ENCODE results near the gene ATF2. TPM values are rescaled to one million over a fixed set of nuclear protein-coding genes. Genes with fewer than 3 reads are reported as not detected.

The ATF2 gene
- 33.7 and 39.3 TPM in 2 replicates for total RNA-seq (2014; rRNA removed; shearing (Covaris generic))

DNA sequence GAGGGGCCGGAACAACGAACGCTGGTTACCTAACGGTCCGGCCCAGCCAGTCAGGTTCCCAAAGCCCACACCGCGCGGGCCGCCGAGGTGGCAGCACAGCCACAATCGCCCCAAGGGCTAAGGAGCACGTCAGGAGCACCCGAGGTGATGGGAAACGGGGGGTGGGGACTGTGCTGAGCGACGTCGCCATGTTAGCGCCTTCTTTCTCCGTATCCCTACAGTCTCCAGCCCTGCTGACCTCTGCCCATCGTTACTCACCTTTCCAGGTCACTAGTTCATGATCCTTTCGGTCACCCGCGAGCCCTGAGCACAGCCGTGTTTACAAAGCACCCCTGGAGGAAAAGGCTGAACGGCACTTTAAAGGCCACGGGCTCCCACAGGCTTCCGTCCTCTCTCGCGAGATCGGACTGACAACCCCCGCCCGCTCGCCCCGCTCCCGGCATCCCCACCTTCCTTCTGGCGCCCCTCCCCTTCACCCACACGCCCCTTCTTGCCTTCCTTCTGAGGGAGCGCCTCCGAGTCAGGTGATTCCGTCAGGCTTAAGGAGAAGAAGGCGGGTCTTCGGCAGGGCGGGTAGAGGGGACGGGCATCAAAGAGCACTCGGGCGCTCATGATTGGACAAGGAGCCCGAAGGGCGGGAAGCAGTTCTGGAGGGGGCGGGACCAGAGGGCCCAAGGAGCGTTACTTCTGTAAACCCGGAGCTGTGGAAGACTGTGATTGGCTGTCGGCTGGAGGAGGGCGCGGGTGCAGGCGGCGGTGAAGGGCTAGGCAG is at the start of gene ATF2:
Gene ATF2 (minus strand): TSS at position 412 of the 772 bp plus-strand sequence. CDS start 31,760 bp downstream, outside the sequence.
- peak; percentile 99 for DNase-seq (ENCODE audit: low read depth)

- DNase-seq (ENCODE audit: low read depth) = no peak
These were observed 39.9 kb upstream of the ATF2 start for GRCh38 chr2:175207741-175208438.

- DNase-seq (ENCODE audit: low read depth) = no peak
These were observed 38.9 kb upstream of the ATF2 start for GRCh38 chr2:175206866-175207265.

- peak; percentile 41 for DNase-seq (ENCODE audit: low read depth)
These were observed 37.5 kb upstream of the ATF2 start for GRCh38 chr2:175205523-175205922.

DNA sequence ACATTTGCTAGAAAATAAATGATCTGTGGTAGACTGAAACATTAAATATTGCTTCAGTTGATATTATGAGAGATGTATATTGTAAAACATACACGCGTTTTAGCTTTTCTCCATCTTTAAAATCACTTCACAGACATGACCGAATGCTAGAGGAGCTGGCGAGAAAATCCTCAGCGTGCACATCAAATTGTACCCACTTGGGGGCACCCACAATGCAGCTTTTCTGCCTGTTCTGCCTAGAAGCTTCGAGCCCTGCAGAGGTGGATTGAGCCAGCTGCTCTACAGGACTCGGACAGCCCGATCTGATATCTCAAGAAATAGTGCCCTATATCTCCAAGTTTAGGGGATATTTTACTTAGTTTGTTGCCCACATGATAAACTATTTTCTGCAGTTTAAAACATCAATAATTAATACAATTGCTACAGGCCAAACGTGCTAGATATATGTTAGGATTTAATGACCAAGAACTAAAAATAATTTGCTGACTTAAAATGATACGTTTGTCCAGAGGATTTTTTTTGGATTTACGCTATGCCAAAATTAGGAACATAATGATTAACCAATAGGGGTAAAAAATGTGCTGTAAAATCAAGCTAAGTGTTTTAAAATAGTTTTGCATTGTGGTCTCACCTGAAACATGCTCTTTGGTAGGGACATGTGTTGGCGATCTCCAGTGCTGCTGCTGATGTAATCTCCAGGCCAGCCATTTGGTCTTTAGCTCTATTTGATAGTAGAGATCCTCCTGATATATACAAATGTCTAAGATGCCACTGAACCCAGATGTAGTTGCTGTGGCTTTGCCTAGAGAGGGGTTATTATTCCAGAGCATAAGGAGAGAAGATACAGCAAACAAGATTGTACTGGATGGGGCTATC is 35.9 kb upstream of the ATF2 start:
- peak; percentile 55 for DNase-seq (ENCODE audit: low read depth)

DNA sequence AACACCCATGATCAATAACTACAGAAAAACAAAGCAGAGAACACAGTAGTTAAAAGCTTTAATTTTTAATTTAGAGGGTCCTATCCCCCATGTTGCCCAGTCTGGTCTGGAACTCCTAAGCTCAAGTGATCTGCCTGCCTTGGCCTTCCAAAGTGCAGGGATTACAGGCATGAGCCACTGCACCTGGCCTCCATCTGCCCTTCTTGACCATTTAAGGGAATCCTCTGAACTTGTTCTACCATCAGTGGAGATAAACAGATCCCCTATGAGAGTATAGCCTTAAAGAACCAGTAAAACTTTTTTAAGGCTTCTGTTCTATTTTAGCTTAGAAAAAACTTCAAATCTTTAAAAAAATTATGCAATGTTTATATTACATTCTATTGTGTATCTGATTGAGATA is 27.0 kb upstream of the ATF2 start:
- DNase-seq (ENCODE audit: low read depth) = no peak

- DNase-seq (ENCODE audit: low read depth) = no peak
These were observed 20.8 kb upstream of the ATF2 start for GRCh38 chr2:175188761-175189160.

GRCh38 chr2:175187378-175187777 is 19.4 kb upstream of the ATF2 start:
- peak; percentile 36 for DNase-seq (ENCODE audit: low read depth)

GRCh38 chr2:175183674-175184073 is 15.7 kb upstream of the ATF2 start:
- DNase-seq (ENCODE audit: low read depth) = no peak

- DNase-seq (ENCODE audit: low read depth) = no peak
These were observed 13.9 kb upstream of the ATF2 start for GRCh38 chr2:175181877-175182308.

- DNase-seq (ENCODE audit: low read depth) = peak; percentile 94
These were observed 13.3 kb upstream of the ATF2 start, which contains the start of gene ATP5MC3 for GRCh38 chr2:175181104-175181876. ATP5MC3 (minus strand) TSS chr2:175181710; CDS start chr2:175181393, 317 bp downstream.

GRCh38 chr2:175180701-175181103 is 12.7 kb upstream of the ATF2 start:
- peak; percentile 37 for DNase-seq (ENCODE audit: low read depth)

DNA sequence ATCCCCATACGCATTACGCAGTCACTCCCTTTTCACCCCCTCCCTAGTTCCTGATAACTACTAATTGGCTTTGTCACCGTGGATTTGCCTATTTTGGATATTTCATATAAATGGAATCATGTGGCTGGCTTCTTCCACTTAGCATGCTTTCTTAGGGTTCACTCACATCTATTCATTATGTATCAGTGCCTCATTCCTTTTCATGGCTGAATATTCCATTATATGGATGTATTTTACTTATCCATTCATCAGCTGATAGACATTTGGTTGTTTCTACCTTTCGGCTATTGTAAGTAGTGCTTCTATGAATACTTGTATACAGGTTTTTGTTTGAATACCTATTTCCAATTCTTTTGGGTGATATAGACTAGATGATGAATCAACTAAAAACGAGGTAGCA is 8.6 kb upstream of the ATF2 start:
- DNase-seq (ENCODE audit: low read depth) = no peak

- DNase-seq (ENCODE audit: low read depth) = peak; percentile 58
These were observed 7.9 kb upstream of the ATF2 start for GRCh38 chr2:175175896-175176295.

DNA sequence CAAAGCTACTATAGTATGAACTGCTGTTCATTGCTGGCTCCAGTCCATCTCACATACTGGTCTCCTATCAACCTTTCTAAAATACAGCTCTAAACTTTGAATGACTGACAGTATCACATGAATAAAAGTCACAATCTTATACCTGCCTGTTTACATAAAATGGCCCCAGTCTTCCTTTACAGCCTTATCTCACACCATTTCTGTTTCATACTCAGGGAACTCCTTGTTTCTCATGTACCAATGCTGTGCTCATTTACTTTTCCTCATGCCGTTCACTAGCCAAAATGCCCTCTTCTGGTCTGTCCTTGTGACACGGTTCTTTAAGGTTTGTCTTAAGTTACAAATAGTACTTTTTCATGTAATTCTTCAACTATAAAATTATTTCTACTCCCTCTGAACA is 7.3 kb upstream of the ATF2 start:
- DNase-seq (ENCODE audit: low read depth) = no peak

DNA sequence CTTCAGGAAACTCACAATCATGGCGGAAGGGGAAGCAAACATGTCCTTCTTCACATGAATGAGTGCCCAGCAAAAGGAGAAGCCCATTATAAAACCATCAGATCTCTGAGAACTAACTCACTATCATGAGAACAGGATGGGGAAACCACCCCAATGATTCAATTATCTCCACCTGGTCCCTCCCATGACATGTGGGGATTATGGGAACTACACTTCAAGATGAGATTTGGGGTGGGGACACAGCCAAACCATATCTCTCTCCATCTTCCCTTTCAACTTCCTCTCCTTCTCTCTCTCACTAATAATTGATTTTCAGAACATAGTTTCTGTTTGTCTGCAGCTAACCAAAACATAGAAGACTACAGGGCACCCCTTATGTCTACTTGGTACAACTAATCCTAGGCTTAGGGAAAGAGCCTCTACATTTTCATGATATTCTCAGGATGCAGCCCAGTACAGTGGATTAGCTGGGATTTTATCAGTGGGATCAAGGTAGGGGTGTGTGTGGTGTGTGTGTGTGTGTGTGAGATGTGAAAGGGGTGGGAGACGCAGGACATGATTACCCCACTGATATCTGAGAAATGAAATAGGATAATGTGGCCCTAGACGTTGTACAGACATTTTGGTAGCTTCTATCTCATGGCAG is 2.8 kb upstream of the ATF2 start:
- DNase-seq (ENCODE audit: low read depth) = no peak

GRCh38 chr2:175169191-175169590 is 1.2 kb upstream of the ATF2 start:
- DNase-seq (ENCODE audit: low read depth) = peak; percentile 8

GRCh38 chr2:175168564-175168945 is 552 bp upstream of the ATF2 start:
- no peak for DNase-seq (ENCODE audit: low read depth)

DNA sequence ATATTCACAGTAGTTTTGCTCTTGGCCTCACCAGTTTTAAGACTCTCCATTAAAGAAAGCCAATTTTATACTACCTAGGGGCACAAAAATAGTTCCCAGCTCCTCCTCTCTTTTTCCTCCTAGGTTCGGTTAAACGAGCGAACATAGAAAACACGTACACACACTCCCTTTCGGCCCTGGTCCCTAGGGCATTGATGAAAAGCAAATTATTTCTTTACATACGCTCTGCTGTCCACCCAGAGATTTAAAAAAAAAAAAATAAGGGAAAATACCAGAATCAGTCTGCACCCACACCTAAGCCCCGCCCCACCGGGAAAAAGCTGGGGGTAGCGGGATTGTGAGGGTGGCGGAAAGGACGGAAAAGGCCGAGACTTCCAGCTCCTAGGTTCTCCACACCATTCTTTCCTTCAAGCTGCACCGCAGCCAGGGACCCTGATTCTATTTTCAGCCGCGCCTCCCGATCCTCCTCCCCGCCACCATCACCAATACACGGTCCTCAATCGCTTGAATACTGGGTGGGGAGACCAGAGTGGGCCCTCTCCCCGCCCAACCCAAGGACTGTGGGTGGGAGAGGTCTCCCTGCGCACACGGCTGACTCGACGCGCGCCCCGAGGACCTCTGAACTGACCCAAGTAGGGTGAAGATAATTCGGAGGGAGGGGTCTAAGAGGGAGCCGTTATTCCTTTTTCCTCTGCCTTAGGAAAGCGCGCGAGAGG is 769 bp downstream of the ATF2 start:
- DNase-seq (ENCODE audit: low read depth) = peak; percentile 59

- DNase-seq (ENCODE audit: low read depth) = no peak
These were observed 1.7 kb downstream of the ATF2 start for GRCh38 chr2:175166216-175166824.

Measured in M059J (cell line).